ENCODE results near the gene DYNLL2.
"Not testable (repeated sequence)": the region's sequence is repeated elsewhere in the genome, so short reads cannot be mapped to it uniquely, and the experiment has no call there.

DYNLL2 gene

DNA sequence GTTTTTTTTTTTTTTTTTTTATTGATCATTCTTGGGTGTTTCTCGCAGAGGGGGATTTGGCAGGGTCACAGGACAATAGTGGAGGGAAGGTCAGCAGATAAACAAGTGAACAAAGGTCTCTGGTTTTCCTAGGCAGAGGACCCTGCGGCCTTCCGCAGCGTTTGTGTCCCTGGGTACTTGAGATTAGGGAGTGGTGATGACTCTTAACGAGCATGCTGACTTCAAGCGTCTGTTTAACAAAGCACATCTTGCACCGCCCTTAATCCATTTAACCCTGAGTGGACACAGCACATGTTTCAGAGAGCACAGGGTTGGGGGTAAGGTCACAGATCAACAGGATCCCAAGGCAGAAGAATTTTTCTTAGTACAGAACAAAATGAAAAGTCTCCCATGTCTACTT is 10.0 kb upstream of the DYNLL2 start:
- DNase-seq = not testable (repeated sequence)

DNA sequence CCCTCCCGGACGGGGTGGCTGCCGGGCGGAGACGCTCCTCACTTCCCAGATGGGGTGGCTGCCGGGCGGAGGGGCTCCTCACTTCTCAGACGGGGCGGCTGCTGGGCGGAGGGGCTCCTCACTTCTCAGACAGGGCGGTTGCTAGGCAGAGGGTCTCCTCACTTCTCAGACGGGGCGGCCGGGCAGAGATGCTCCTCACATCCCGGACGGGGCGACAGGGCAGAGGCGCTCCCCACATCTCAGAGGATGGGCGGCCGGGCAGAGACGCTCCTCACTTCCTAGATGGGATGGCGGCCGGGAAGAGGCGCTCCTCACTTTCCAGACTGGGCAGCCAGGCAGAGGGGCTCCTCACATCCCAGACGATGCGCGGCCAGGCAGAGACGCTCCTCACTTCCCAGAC is 8.8 kb upstream of the DYNLL2 start:
- not testable (repeated sequence) for DNase-seq

DNA sequence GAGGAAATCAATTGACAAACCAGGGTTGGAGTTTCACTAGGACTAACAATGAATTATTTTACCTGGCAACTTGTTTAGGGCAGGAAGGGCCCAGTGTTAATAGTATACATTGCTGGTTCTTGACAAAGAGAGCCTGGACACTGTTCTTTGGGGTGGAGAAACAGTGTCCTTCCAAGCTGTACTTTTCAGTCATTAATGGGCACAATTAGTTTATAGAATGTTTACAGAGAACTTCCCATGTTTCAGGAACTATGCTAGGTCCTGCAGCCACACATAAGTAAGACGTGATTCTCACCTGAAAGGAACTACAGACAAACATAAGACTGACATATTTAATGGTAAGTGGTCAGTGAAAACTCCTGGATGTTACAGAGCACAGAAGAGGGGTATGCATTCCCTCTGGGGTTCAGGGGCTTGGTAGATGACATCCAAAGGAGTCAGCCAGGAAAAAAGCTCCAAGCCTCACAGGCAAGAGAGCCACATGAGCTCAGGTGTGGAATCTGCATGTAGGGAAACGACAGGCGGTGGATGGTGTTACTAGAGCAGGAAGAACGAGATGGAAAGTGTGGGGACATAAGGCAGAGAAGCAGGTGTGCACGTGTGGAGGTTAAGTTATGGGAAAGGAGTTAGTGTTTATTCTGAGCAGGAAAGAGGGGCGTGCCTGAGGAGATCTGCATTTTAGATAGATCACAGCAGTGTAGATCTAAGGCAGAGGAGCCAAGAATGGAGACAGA is 3.8 kb upstream of the DYNLL2 start:
- no peak for DNase-seq

GRCh38 chr17:58081646-58082340 is 1.4 kb upstream of the DYNLL2 start:
- DNase-seq = no peak

DNA sequence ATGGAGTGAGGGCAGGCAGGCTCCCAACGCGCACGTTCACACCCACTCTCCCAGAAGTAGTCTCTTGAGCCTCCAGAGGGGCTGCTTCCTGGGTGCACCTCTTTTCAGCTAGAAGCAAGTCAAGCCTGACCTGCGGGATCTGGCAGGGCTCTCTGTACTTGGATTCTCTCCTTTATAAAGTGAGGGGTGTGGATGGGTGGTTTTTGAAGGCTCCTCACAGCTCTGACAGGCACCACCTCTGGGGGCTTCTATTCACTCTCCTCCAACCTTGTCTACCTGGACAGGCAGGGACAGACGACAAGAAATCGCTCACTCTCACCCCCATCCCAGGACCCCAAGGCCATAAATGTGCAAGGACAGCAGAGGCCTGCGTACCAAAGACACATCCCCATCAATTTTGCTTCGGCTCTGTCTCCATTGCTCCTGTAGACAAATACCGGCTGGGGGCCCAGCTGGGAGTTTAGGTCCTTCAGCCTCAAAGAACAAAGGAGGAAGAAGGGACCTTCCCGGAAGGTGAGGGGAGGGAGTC is 814 bp upstream of the DYNLL2 start:
- no peak for DNase-seq

- DNase-seq = peak; percentile 72
Observed at GRCh38 chr17:58083491-58084316, 485 bp downstream of the DYNLL2 start.

DNA sequence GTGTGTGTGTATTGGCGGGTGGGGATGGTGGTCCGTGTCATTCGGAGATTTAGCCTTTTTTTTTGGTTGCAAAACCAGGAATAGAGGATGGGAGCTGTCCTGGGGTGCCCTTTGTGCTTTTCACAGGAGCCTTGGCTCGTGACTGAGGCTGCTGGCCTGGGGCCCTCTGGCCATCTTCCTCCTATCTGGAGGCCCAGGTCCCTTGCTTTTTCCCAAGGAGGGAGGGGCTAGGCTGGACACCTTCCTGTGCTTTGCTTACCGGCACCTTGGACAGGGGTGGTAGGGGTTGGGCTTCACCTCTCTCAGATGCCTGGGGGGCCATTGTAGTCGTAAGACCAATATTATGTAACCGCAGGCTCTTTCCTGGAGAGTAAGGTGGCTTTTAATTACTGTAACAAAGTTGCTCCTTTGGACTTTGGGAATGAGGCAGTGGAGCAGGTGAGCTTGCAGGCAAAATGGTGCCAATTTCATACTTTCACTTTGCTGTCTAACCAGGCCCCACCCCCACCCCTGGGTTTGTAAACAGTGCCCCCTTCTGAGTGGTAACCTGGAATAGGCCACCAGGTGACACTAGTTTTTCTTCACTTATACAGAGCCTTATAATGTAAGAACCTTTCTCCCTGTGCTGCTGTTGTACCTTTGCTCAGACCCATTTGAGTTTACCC is 1.2 kb downstream of the DYNLL2 start:
- peak; percentile 53 for DNase-seq

DNA sequence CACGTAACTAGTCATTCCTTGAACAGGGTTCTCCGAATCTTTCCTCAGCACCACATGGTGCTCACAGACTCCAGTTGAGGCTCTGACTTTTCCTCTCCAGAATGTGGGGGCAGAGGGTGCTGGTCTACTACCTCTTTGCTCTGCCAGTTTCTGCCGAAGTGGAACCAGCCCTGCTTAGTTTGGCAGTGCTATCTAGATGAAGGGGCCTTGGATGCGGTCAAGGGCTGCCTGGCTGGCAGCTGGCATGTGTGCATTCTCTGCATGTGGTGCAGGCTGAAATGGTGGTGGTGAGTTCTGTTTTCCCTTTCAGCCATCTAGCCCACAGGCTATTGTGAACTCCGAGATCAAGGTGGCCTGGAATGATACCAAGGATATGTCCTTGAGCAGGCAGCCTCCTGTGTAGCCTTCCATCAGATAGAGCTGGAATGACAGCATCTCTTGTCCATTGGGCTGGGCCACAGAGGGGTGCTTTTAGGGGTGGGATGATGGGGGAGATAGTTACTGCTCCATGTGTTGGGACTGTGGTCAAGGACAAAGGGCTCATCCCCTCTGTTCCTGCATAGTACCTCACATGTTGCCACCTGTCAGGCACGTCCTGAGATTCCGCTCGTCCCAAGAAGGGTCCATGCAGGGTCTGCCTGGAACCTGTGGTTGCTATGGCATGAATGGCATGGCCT is 2.0 kb downstream of the DYNLL2 start:
- no peak for DNase-seq

GRCh38 chr17:58086953-58087352 is 3.7 kb downstream of the DYNLL2 start:
- no peak for DNase-seq

- DNase-seq = no peak
Observed at GRCh38 chr17:58088624-58089023, 5.4 kb downstream of the DYNLL2 start.

DNA sequence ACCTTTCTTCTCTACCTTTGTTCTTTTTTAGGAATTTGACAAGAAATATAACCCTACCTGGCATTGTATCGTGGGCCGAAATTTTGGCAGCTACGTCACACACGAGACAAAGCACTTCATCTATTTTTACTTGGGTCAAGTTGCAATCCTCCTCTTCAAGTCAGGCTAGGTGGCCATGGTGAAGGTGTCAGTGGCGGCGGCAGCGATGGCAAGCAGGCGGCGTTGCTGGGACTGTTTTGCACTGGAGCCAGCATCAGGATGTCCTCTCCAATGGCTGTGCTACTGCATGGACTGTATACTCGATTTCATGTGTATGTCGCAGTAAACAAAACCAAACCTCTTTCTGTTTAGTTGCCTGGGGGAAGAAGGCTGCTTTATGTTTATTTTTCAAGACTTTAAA is 5.9 kb downstream of the DYNLL2 start:
- no peak for DNase-seq

- no peak for DNase-seq
Observed at GRCh38 chr17:58091024-58091567, 7.9 kb downstream of the DYNLL2 start.

DNA sequence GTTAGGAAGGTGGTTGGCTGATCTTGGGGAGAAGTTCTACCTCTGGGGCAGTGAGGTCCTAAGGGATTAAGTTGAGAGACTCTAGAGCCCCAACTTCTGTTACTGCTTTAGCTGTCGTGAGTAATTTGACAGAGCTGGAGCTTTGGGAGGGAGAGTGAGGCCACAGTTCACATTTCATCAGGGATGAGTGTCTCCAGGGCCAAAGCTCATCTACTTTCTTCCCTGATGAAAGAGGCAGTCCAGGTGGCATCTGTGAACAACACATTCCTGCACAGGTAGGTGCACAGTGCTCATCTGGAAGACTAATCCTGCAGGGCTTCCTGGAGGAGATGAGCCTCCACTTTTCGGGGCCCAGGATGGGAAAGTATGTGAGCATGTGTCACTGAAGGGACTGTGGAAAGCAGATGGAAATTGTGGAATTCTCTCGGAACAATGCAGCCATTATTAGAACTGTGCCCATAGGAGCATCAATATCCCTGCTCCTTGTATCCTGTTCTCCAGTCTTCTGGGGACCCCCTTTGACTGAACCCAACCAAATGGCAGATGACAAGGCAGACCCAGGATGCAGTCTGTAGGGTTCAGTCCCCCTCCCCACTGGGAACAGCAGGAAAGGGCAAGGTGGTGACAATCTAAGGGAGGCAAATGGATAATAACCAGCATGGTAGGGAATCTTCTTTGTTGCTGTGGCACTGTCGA is 9.0 kb downstream of the DYNLL2 start:
- no peak for DNase-seq

GRCh38 chr17:58092797-58093385 is 9.7 kb downstream of the DYNLL2 start:
- DNase-seq = no peak

GRCh38 chr17:58094118-58094517 is 10.9 kb downstream of the DYNLL2 start:
- DNase-seq = no peak

- DNase-seq = no peak
Observed at GRCh38 chr17:58096892-58097291, 13.7 kb downstream of the DYNLL2 start.

- no peak for DNase-seq
Observed at GRCh38 chr17:58097384-58098088, 14.3 kb downstream of the DYNLL2 start.

GRCh38 chr17:58100506-58100905 is 17.3 kb downstream of the DYNLL2 start:
- no peak for DNase-seq

GRCh38 chr17:58101898-58102297 is 18.7 kb downstream of the DYNLL2 start:
- DNase-seq = not testable (repeated sequence)

- no peak for DNase-seq
Observed at GRCh38 chr17:58105093-58105492, 21.9 kb downstream of the DYNLL2 start.

Data from activated CD8-positive, alpha-beta memory T cell treated with anti-CD3 and anti-CD28 coated beads, Interleukin-2, amount 50 U/mL, for 4 hours (primary cell).